Left renal cortex interstitium (tissue), 4 donors: ENCODE measurements around the gene RRP36. TPM values are rescaled to one million over a fixed set of nuclear protein-coding genes. Genes with fewer than 3 reads are reported as not detected.
"Not testable (repeated sequence)": the region's sequence is repeated elsewhere in the genome, so short reads cannot be mapped to it uniquely, and the experiment has no call there.

Source experiments
- DNase-seq, 4 donors: peaks; one replicate each; pipeline ENCODE4 v3.0.0-alpha.2; 2013; ENCODE audit warnings: low read depth in 4 of 4, low spot score in 2 of 4, missing footprints in 1 of 4
- polyA plus RNA-seq, 4 donors: library from polyadenylated mRNA; unstranded; fragments of 120-200 nt; gene quantifications; one replicate each; pipeline ENCODE4 v1.2.1, GENCODE V29; 2013; ENCODE audit not compliant: insufficient read length in 4 of 4

Gene RRP36
- polyA plus RNA-seq, 4 donors: 57.6 to 65.5 (median 58.1) TPM

DNA sequence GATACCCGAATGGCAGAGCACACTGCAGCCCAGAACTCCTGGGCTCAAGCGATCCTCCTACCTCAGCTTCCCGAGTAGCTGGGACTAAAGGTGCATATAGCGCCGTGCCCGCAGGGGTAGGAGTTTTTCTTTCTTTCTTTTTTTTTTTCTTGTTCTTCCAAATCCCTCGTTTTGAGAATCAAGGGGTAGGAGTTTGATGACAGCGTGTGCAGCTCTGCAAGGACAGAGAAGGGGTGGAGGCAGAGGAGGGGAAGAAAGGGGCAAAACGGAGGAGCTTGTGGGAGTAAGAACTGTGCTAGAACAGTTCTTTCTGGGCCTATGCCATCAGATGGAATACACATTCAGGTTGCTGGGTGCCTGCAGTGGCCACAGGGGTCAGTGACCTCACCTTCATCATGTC is 15.3 kb downstream of the RRP36 start:
- DNase-seq: no peak

DNA sequence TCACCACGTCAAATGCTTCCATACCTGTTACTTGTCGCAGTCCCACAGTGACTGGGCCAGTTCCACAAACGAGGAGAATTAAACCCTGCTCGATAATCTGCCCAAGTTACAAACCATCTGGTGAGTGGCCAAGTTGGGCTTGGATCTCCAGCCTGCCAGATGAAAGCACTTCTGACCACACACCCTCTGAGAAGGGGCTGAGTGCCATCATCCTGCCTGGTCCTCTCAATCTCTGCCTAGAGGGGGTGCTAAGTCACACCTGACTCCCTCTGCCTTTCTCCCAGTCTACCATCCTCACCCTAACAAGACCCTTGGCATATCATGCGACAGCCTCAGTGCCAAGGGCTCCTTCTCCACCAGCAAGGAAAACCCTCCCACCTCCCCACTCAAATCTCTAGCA is 15.8 kb downstream of the RRP36 start:
- no peak for DNase-seq

DNA sequence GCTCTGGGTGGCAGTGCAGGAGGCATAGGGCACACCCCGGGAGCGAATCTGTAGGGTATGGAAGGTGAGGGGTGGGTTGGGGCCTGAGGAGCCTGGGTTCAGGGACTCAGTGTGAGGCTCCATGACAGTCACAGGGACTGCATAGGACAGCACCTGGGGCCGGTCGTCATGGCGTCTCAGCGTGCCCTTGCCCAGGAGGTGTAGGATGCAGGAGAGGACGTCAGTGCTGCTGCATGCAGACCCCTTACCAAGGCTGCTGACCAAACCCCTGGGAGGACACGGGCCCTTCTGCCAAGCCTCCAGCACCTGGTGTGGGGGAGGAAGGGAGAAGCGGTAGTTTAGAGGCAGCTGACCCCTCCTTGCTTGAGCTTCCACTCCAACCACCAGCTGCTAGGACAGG is 16.3 kb downstream of the RRP36 start:
- DNase-seq: no peak

DNA sequence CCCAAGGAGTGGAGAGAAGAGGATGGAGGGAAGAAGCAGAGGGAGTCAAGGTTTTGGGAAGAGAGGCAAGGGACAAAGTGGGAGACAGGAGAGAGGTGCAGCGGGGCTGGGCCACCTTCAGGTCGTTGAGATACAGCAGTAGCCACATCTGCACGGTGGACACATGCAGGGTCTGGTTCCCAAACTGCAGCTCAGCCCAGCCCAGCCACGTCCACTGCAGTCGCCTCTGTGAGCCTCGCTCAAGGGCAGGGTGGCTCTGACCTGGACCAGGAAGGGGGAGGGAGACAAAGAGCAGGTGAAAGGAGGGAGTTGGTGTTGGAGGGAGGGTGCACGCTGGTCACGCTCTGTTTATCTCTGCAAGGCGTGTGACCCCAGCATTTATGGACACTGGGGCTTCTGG is 17.3 kb downstream of the RRP36 start:
- no peak for DNase-seq

DNA sequence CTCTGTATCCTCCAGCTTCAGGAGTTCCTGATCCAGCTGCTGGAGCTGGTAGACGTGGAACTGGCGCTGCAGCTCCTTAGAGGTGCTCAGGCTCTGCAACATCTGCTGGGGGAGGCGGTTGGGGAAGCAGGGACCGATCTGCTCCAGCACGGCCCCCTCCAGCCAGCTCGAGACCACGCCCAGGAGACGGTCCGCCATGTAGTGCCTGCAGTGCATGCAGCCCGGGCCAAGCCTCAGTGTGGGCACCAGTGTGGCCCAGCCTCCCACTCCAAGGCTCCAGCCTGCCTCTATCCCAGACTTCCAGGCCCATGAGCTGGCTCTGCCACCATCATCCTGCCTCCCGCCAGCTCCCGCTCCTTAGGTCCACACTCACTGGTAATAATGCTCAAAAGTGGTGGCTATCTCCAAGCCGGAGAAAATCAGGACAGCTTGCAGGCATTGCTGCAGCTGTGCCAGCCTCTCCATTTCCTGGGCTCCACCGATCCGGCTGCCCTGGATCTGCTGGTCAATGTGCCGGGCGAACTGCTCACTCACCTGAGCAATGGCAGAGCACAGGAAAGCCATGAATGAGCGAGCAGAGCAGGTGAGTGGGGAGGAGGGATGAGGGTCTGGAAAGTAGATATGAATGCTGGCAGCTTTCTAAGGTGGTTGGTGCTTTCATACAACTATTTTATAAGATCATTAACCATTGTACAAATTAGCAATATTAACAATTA is 19.3 kb downstream of the RRP36 start:
- no peak for DNase-seq

DNA sequence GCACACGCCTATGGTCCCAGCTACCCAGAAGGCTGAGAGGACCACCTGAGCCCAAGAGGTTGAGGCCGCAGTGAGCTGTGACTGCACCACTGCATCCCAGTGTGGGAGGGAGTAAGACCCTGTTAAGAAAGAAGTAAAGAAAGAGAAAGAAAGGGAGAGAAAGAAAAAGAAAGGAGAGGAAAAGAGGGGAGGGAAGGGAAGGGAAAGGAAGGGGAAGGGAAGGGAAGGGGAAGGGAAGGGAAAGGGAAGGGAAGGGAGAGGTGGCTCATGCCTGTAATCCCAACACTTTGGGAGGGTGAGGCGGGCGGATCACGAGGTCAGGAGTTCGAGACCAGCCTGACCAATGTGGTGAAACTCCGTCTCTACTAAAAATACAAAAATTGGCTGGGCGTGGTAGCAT is 20.1 kb downstream of the RRP36 start:
- DNase-seq: not testable (repeated sequence)

DNA sequence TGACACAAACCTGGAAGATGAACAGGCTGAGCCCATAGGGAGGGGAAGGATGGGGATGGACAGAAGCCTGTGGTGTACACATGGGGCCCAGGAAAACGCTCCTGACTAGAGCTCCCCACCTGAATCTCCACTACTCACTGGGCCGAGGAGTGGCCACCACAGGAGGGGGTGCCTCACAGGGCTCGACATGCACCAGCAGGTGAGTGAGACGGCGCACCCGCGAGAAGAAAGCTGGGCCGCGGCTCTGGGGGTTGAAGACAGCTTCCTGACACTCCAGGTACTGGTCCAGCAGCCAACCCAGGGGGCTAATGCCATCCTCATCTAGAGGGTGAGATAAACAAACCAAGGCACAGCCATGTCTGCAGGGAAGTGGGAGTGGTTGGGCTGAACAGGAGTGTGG is 21.9 kb downstream of the RRP36 start:
- no peak for DNase-seq

DNA sequence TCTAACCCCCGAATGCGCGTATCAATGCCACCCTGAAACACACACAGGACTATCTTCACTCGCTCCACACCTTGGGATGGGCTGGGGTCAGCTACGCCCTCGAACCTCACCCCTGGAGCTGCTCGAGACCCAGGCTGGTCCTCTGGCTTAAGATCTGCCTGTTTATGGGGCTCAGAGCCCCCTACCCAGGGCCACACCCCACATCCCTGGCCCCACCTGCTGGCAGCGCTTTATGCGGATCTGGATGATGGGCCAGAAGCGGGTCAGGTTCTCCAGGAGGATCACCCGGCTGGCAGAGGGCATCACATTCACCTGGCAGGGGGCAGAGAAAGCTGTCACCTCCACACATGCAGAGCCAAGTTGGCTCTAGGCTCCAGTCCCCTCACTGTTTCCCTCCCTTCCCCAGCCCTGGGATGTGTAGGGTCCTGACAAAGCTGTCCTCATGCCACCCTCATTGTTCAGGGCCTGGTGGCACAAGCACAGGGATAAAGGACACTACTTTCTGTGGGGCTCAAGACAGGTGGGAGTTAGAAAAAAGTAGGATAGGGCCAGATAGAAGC is 24.0 kb downstream of the RRP36 start:
- no peak for DNase-seq

DNA sequence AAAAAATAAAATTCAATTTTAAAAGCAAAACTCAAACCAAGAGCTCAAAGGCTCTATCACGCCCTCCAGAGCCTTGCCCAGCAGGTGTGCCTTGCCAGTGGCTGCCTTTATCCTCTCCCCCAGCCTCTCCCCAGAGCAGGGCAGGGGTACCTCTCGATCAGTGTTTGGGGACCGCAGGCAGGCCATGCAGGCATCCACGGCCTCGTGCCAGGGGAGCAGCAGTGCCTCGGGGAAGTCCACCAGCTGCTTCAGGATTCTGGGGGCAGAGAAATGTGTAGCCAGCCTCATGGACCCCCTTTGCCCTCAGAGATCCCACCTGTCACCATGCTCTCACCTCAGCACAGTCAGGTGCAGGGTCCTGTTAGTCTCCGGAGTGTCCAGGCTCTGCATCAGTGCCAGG is 26.6 kb downstream of the RRP36 start:
- no peak for DNase-seq

DNA sequence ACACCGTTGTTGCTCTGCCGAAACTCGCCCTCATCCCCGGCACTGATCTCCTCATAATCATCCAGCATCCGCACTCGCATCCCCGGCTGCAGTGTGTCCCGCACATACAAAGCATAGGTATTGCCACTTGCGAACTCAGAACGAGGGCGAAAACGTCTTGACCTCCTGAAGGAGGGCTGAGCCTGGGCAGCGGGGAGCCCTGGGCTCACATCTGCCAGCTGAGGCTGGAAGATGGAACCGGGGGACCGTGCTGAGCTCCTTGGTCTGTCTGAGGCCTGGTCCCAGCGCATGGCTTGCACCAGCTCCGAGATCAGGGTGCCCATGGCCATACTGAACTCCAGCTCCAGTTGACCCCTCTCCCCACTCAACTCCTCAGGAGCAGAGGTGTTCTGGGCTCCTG is 29.6 kb downstream of the RRP36 start:
- DNase-seq: no peak

DNA sequence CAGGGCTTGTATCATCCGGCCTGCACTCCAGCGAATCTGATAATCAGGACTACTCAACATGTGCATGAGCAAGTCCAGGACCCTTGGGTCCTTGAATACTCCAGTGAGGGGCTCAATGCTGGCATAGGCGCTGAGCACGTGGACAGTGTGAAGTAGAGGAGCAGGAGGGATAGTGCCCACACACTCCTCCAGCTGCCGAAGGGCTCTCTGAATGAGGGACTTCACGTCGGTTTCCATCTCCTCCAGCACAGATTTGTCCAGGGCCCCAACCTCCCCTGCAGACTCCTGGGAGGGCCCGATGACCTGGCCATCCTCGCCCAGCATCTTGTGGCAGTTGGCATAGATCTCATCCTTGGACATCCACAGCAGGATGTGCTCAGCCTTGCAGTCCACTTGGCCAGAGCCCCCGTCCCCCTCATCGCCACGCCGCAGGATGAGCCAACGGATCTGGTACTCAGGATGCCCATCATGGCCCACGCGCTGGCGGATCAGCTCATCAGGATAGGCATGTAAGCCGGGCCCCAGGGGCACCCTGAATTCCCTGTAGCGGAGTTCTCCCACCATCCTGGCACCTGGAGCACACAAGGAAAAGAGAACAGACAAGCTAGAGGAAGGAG is 30.9 kb downstream of the RRP36 start:
- no peak for DNase-seq

DNA sequence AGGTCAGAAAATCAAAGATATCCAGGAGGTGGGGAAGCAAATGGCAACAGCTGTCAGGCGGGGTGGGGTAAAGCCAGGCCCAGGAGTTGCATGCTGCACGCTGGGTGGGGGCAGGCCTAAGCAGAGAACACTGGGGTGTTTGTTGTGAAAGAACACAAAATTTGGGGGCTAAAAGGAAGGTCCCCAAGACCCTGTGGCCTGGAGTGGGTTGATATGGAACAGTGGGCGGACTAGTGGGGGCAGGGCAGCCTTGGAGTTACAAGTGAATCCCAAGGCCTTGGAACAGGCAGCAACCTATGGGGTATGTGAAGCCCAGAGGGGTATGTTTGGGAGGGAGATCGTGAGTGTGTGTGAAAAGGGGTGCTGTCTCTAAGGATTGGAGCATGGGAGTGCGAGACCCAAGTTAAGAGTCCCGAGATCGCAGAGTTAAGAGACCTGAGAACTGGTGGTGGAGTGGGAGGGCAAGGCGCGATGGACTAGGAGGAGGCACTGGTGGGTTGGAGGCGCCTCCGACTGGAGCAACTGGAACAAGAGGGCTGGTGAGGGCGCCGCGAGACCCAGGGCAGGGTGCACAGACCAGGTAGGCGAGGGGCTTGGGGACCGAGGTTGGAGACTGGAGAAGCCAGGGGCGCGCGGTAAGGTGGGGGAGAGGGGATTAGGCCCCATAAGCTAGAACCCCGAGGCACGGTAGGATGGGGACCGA is 31.6 kb downstream of the RRP36 start:
- DNase-seq: peak in 1 of 4 donors; percentile 17

DNA sequence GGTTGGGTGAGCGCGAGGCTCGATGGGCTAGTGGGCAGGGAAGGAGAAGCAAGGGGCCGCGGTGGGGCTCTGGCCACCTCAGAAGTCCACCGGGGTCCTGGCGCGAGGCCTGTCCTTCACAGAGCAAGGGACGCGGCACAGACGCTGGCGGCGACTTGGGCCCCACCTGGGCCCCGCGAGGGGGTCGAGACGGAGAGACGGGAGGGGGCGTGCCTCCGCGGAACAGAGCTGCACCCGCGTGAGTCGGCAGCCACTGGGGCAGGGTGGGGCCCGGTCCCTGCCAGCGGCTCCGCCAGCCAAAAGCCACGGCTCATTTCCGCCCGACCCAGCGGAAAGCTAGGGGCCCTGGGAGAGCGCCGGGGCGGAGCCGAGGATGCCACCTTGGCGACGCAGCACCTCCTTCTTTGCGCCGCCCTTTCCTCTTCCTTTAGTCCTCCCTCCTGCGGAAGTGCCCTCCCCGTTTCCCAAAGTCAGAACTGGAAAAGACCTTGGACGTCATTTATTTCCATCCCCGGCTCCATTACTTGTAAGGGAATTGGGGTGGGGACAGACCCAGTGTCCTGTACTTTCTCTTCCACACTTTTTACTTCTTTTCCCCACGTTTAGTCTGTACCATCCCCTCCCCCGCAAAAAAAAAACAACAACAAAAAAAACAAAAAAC is 32.3 kb downstream of the RRP36 start, which contains the start of gene CUL7:
Gene CUL7, minus strand, starts transcription at position 307 of the 661 bp plus-strand sequence. CDS start 1,063 bp downstream, outside the sequence.
- peak; percentile 69 to 90 (median 82) for DNase-seq

DNA sequence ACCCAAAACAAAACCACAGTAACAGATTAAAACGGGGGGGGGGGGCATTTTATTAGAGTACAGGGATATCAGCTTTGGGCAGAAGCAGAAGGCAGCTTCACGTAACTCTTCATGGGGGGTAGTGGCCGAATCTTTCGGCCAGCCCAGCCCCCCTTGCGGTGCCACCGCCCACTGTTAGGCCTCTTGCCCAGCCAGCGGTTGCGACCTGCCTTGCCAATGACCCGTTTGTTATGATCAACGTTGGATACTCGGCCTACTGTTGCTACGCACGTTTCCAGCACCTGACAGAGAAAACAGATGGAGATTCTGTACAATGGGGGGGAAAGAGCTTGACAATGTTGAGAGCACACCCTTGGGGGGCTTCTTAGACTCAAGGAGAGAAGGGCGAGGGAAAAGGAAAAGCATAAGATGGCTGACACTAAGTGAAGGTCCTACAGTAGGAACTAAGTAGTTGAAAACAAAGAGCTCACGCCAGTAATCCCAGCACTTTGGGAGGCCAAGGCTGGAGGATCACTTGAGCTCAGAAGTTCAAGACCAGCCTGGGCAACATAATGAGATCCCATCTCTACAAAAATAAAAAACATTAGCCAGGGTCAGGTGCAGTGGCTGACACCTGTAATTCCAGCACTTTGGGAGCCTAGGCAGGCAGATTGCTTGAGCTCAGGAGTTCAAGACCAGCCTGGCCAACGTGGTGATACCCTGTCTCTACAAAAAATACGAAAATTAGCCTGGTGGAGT is 33.0 kb downstream of the RRP36 start:
- no peak for DNase-seq

DNA sequence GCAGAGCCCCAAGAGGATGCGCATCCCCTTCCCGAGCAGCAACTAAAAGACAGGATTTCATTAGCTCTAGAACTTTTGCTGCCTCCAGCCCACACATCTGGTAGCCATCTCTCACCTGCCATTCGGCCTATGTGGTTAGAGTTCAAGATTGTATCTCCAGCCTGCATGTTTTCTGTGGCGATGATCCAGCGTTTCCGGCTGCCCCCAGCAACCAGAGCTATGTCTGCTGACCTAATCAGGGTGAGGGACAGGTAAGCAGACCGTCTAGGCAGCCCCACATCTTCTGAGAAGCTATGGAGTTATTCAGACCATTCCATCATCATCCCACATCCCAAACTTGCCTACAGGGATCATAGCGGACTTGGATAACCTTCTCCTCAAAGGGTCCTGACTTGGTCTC is 34.5 kb downstream of the RRP36 start:
- DNase-seq: no peak

DNA sequence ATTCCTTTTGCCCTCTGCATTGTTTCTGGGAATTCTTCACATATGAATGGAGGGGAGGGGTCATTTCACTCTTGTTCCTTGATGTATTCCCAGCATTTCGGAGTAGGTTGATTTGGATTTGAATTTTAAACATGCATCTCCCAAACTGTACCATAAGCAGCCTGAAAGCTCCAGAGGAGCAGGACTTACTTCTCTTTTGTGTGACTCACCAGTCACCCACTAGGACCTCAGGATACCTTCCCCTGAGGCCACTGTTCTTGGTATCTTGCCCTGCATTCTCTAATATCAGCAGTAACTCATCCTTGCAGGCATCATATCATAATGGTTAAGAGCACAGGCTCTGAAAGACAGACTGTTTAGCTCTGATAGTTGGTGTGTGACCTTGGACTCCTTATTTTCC is 37.1 kb downstream of the RRP36 start:
- DNase-seq: no peak

DNA sequence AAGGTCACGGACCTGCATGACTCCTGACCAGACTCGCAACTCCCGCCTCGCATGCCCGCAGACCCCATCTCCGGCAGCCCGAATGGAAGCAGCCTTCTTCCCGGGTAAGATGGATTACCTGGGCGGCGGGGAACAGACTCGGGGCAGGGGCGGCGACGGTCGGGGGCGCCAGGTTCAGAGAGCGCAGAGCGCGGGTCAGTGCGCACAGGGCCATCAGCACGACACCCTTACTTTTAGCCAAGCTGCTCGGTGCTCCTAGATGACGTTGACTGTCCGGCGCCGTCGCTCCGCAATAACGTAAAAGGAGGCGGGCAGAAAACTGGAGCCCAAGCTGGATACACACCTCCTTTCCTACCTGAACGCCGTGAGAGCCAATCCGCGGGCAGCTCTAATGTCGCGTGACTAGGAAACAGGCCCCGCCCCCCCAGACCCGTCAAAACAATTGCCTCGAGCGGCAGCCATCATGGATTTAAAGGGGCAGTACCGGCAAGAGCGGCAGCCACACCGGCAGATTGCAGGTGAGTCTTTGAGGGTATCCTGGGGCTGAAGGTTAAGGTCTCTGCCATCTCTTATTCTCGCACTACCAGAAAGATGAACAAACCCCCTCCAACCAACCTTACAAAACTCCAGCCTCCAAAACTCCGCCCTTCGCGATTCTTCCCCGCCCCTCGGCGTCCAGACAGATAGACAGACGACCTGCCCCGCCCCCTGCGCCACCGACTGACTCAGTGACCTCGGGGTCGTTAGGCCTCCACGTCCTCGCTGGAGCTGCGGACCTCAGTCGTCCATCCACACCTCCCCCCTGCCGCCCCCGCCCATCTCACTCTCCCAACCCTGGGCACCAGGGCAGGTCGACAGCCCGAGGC is 38.0 kb downstream of the RRP36 start, which contains the start of the genes KLC4 and MRPL2:
Gene KLC4, plus strand, starts transcription at position 464 of the 866 bp plus-strand sequence. CDS start 1,705 bp downstream, outside the sequence.
Gene MRPL2, minus strand, starts transcription at position 267 of the 866 bp plus-strand sequence. Its CDS starts 53 bp downstream, at position 214.
- DNase-seq: peak; percentile 89 to 98 (median 98)

DNA sequence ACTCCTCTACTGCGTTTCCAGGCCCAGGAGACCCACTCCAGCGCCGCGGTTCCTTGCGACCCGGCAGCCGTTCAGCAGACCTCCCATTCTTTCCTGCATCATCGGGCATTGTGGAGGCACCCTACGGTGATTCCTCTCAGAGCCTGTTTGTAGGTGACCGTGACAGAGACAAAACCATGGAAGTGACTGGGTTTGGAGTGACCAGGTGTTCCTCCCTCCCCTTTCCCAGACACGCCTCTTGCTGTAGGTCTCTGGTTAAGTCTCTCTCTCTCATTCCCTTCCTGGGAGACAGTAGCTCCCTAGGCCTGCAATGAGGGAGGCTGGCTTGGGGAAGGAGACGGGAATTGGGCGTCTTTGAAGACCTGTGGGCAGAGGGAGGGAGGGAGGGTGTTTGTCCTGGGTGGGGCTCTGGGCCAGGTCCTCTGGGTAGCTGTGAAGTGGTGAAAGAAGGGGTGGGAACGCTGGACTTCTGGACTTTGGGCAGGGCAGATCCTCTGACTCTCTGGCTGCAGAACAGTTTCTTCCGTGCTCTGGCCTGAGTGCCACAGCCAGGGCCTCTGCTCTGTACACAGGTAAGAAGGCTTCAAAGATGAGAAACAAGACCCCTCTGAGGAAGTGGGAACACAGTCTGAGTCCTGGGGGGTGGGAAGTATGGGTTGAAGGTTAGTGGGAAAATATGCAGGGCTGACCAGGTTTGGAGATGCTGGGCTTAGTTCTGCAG is 38.8 kb downstream of the RRP36 start:
- no peak for DNase-seq
